ENCODE results near the gene CCDC157. TPM values are rescaled to one million over a fixed set of nuclear protein-coding genes. Genes with fewer than 3 reads are reported as not detected.

The CCDC157 gene
- polyA plus RNA-seq, 1 donor, result 3.1 TPM

- no peak for DNase-seq
- WGBS (ENCODE audit: insufficient coverage, low lambda C conversion rate), result no CpG with 5 or more reads among the region's 8 CpGs
- no peaks in the 10 kb centered on the region for H3K9me3 ChIP-seq (ENCODE audit: control insufficient read depth, low read depth, low read length)
- no peak overlapping the region for H3K4me3 ChIP-seq (ENCODE audit: low read length)
- H3K4me1 ChIP-seq (ENCODE audit: control insufficient read depth, insufficient read depth, low read length), result peaks cover 21% of the 10 kb centered on the region
- no peaks in the 10 kb centered on the region for H3K27me3 ChIP-seq (ENCODE audit: control insufficient read depth, insufficient read depth, low read length)
- H3K27ac ChIP-seq (ENCODE audit: low read length), result no peak overlapping the region
- peaks cover 11% of the 10 kb centered on the region for H3K36me3 ChIP-seq (ENCODE audit: control insufficient read depth, insufficient read depth, low read length)
Observed at GRCh38 chr22:30314915-30315314, 41.9 kb upstream of the CCDC157 start.

GRCh38 chr22:30315962-30316576 lies 40.7 kb upstream of the CCDC157 start:
- no peak overlapping the region for H3K27ac ChIP-seq (ENCODE audit: low read length)
- no peaks in the 10 kb centered on the region for H3K9me3 ChIP-seq (ENCODE audit: control insufficient read depth, low read depth, low read length)
- peaks cover 23% of the 10 kb centered on the region for H3K36me3 ChIP-seq (ENCODE audit: control insufficient read depth, insufficient read depth, low read length)
- no peak overlapping the region for H3K4me3 ChIP-seq (ENCODE audit: low read length)
- WGBS (ENCODE audit: insufficient coverage, low lambda C conversion rate), result no CpG with 5 or more reads among the region's 2 CpGs
- H3K4me1 ChIP-seq (ENCODE audit: control insufficient read depth, insufficient read depth, low read length), result peaks cover 17% of the 10 kb centered on the region
- no peak for DNase-seq
- H3K27me3 ChIP-seq (ENCODE audit: control insufficient read depth, insufficient read depth, low read length), result no peaks in the 10 kb centered on the region

DNA sequence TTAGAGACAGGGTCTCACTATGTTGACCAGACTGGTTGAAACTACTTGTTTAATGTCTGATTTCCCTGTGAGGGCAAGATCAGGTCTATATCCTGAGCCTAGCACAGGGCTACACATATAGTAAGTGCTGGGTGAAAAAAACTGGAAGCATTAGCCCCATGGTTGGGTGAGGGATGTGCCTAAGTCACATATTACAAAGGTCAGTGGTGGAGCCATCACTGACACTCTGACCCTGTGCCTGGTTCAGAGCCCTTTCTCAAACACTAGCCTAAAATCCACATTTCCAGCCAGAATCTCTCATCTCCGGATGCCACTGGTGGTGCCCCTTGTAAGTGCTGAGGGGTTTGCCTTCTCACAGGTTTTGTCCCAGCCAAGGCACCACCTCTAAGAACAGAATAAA lies 39.0 kb upstream of the CCDC157 start:
- peaks cover 24% of the 10 kb centered on the region for H3K36me3 ChIP-seq (ENCODE audit: control insufficient read depth, insufficient read depth, low read length)
- H3K4me3 ChIP-seq (ENCODE audit: low read length), result no peak overlapping the region
- no peak for DNase-seq
- peaks cover 16% of the 10 kb centered on the region for H3K4me1 ChIP-seq (ENCODE audit: control insufficient read depth, insufficient read depth, low read length)
- no peaks in the 10 kb centered on the region for H3K9me3 ChIP-seq (ENCODE audit: control insufficient read depth, low read depth, low read length)
- H3K27me3 ChIP-seq (ENCODE audit: control insufficient read depth, insufficient read depth, low read length), result no peaks in the 10 kb centered on the region
- no CpG with 5 or more reads among the region's 1 CpG for WGBS (ENCODE audit: insufficient coverage, low lambda C conversion rate)
- H3K27ac ChIP-seq (ENCODE audit: low read length), result no peak overlapping the region

GRCh38 chr22:30318799-30319419 lies 37.9 kb upstream of the CCDC157 start:
- H3K36me3 ChIP-seq (ENCODE audit: control insufficient read depth, insufficient read depth, low read length), result peaks cover 24% of the 10 kb centered on the region
- peaks cover 11% of the 10 kb centered on the region for H3K4me1 ChIP-seq (ENCODE audit: control insufficient read depth, insufficient read depth, low read length)
- no peak overlapping the region for H3K4me3 ChIP-seq (ENCODE audit: low read length)
- no peak for DNase-seq
- 96% methylated on average over 4 of the region's 7 CpGs for WGBS (ENCODE audit: insufficient coverage, low lambda C conversion rate)
- H3K9me3 ChIP-seq (ENCODE audit: control insufficient read depth, low read depth, low read length), result no peaks in the 10 kb centered on the region
- no peak overlapping the region for H3K27ac ChIP-seq (ENCODE audit: low read length)
- H3K27me3 ChIP-seq (ENCODE audit: control insufficient read depth, insufficient read depth, low read length), result no peaks in the 10 kb centered on the region

DNA sequence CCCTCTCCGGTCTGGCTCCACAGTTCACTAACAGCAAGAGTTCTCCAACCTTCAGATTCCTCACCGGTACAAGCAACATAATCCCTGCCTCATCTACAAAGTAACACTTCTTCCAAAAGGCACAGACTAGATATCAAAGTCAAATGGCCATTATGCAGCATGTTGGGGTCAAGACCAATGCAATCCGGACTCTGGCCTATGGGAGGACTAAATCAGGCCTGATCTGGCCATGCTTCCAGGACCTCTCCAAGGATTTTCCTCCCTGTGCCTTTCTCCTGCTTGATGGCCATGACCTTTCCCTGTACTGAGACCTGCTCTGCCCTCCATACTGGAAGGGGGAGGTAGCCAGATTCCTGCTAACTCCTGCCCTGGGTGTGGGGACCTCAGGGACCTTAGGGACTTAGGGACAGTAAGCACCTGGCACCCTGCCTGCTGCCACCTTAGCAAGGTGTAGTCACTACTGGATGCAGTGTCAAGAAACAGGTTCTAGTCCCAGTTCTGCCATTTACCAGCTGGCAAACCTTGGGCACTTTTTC lies 36.7 kb upstream of the CCDC157 start:
- no peaks in the 10 kb centered on the region for H3K9me3 ChIP-seq (ENCODE audit: control insufficient read depth, low read depth, low read length)
- no peak overlapping the region for H3K4me3 ChIP-seq (ENCODE audit: low read length)
- WGBS (ENCODE audit: insufficient coverage, low lambda C conversion rate), result 100% methylated on average over 1 of the region's 3 CpGs
- H3K36me3 ChIP-seq (ENCODE audit: control insufficient read depth, insufficient read depth, low read length), result peaks cover 24% of the 10 kb centered on the region
- H3K27ac ChIP-seq (ENCODE audit: low read length), result no peak overlapping the region
- no peak for DNase-seq
- peaks cover 11% of the 10 kb centered on the region for H3K4me1 ChIP-seq (ENCODE audit: control insufficient read depth, insufficient read depth, low read length)
- H3K27me3 ChIP-seq (ENCODE audit: control insufficient read depth, insufficient read depth, low read length), result no peaks in the 10 kb centered on the region

GRCh38 chr22:30321461-30321860 lies 35.3 kb upstream of the CCDC157 start:
- H3K27me3 ChIP-seq (ENCODE audit: control insufficient read depth, insufficient read depth, low read length), result no peaks in the 10 kb centered on the region
- H3K4me1 ChIP-seq (ENCODE audit: control insufficient read depth, insufficient read depth, low read length), result peaks cover 19% of the 10 kb centered on the region
- H3K27ac ChIP-seq (ENCODE audit: low read length), result no peak overlapping the region
- peaks cover 20% of the 10 kb centered on the region for H3K36me3 ChIP-seq (ENCODE audit: control insufficient read depth, insufficient read depth, low read length)
- WGBS (ENCODE audit: insufficient coverage, low lambda C conversion rate), result no CpG with 5 or more reads among the region's 2 CpGs
- H3K9me3 ChIP-seq (ENCODE audit: control insufficient read depth, low read depth, low read length), result no peaks in the 10 kb centered on the region
- no peak overlapping the region for H3K4me3 ChIP-seq (ENCODE audit: low read length)
- no peak for DNase-seq

DNA sequence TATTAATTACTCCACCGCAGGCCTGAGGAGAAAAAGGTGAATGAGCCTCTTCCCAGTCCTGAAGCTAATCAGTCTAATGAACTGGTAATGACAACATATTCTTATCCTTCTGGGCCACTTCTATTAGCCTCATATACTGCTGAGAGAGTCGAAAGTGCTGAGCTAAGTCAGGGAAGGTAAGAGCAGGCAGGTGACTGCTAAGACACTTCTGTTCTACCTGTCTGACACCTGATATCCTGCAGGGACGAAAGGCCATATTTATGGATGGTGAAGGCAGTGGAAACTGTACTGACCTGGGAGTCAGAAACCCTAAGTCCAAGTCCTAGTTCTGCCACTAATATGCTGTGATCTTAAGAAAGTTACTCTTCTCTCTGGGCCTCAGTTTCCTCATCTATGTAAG lies 33.6 kb upstream of the CCDC157 start:
- peaks cover 20% of the 10 kb centered on the region for H3K36me3 ChIP-seq (ENCODE audit: control insufficient read depth, insufficient read depth, low read length)
- peaks cover 31% of the 10 kb centered on the region for H3K4me1 ChIP-seq (ENCODE audit: control insufficient read depth, insufficient read depth, low read length)
- H3K4me3 ChIP-seq (ENCODE audit: low read length), result no peak overlapping the region
- DNase-seq, result peak in 1 of 2 donors; percentile 77
- WGBS (ENCODE audit: insufficient coverage, low lambda C conversion rate), result no CpG with 5 or more reads among the region's 3 CpGs
- H3K27me3 ChIP-seq (ENCODE audit: control insufficient read depth, insufficient read depth, low read length), result no peaks in the 10 kb centered on the region
- H3K27ac ChIP-seq (ENCODE audit: low read length), result peak overlapping the region; percentile 64
- H3K9me3 ChIP-seq (ENCODE audit: control insufficient read depth, low read depth, low read length), result no peaks in the 10 kb centered on the region

DNA sequence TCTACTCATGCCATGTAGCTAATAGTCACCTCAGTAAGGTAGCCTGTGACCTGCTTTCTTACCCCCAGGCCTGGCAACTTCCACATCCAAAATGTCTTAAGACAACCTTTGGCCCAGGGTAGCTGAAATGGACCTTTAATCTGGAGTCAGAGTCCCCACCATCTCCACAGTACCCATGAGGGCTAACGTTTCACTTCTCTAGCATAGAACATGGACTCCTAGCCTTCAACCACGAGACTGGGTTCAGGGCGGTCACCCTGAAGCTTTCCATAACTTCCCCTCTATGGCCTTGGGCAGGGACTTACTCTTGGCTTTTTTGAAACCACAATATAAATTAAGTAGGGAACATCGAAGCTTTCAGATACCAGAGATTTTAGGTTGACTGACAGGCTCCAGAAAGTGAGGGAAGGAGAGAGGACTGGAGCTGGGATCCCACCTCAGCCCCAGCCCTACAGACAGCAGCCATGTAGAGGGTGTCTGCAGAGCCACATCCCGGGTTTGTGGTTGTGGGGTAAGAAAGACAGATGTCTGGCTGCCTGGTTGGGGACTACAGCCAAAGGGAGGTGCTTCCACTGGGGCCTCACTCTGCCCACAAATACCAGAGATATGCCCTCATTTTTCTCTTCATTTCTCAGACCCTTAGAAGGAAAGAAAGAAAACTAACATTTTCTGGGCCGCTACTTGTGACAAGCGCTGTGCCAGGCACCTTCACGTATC lies 32.6 kb upstream of the CCDC157 start:
- no peaks in the 10 kb centered on the region for H3K27me3 ChIP-seq (ENCODE audit: control insufficient read depth, insufficient read depth, low read length)
- no CpG with 5 or more reads among the region's 8 CpGs for WGBS (ENCODE audit: insufficient coverage, low lambda C conversion rate)
- H3K4me3 ChIP-seq (ENCODE audit: low read length), result no peak overlapping the region
- H3K9me3 ChIP-seq (ENCODE audit: control insufficient read depth, low read depth, low read length), result no peaks in the 10 kb centered on the region
- peaks cover 33% of the 10 kb centered on the region for H3K4me1 ChIP-seq (ENCODE audit: control insufficient read depth, insufficient read depth, low read length)
- H3K27ac ChIP-seq (ENCODE audit: low read length), result peak overlapping the region; percentile 60
- peaks cover 20% of the 10 kb centered on the region for H3K36me3 ChIP-seq (ENCODE audit: control insufficient read depth, insufficient read depth, low read length)
- peak in 1 of 2 donors; percentile 61 for DNase-seq

DNA sequence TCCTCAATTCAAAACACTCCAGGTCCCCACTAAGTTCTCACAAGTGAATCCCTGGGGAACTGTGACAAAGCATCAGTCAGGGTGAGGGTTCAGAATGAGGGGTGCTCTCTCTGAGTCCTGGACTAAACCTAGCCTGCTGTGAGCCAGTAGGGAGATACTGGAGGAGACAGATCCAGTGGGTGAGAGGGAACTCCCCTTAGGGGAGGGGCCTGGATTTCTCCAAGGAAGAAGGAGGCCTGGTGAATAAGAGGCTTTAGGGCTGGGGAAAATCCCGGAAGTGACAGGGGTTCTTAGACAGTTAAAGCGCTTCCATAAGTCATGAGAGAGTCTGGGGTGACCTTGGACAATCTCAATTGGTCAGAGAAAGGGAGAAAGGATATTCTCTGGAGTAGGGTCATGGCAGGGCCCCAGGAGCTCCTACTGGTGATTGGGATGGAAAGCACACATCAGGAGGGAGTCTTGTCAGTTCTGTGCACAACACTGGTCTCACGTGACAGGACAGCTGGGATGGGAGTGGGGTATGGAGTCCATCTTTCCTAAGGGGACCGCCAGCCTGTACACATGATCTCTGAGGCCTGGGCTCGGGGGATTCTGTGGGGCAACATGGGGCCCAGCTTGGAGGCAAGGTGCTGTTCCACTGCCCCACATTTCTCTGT lies 31.6 kb upstream of the CCDC157 start:
- peak overlapping the region; percentile 70 for H3K4me3 ChIP-seq (ENCODE audit: low read length)
- H3K4me1 ChIP-seq (ENCODE audit: control insufficient read depth, insufficient read depth, low read length), result peaks cover 33% of the 10 kb centered on the region
- H3K27me3 ChIP-seq (ENCODE audit: control insufficient read depth, insufficient read depth, low read length), result no peaks in the 10 kb centered on the region
- no CpG with 5 or more reads among the region's 5 CpGs for WGBS (ENCODE audit: insufficient coverage, low lambda C conversion rate)
- DNase-seq, result peak; percentile 78 to 86
- H3K9me3 ChIP-seq (ENCODE audit: control insufficient read depth, low read depth, low read length), result no peaks in the 10 kb centered on the region
- peaks cover 14% of the 10 kb centered on the region for H3K36me3 ChIP-seq (ENCODE audit: control insufficient read depth, insufficient read depth, low read length)
- peak overlapping the region; percentile 60 for H3K27ac ChIP-seq (ENCODE audit: low read length)

DNA sequence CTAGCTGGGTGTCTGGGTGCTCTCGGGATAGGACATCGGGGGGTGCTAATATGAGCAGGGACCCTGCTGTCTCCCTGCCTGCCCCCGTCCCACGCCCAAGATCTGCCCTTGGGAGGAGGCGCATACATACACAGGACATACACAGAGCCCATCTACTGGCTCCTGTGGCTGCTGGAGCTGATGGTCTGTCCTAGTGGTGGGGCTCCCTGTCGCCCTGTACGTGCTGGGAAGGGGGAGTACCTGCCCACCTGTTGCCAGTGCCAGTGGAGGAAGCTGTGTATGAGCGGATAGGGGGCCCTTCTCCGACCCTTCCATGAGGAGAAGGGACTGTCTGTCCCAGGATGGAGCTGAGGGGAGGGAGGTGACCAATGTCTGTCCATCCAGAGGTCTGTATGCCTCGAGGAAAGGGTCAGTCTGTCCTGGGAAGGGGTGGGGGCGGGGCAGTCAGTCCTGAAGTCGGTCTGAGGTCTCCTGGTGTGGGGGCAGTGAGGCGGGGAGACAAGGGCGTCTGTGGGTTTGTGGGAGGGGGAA lies 31.0 kb upstream of the CCDC157 start:
- Histone ChIP-seq H3K4me3 (ENCODE audit: low read length) (peak overlapping the region; percentile 70), H3K36me3 (ENCODE audit: control insufficient read depth, insufficient read depth, low read length) (peaks cover 11% of the 10 kb centered on the region), H3K27me3 (ENCODE audit: control insufficient read depth, insufficient read depth, low read length) (no peaks in the 10 kb centered on the region), H3K27ac (ENCODE audit: low read length) (peak overlapping the region; percentile 60), H3K4me1 (ENCODE audit: control insufficient read depth, insufficient read depth, low read length) (peaks cover 33% of the 10 kb centered on the region), H3K9me3 (ENCODE audit: control insufficient read depth, low read depth, low read length) (no peaks in the 10 kb centered on the region)
- WGBS (ENCODE audit: insufficient coverage, low lambda C conversion rate), result no CpG with 5 or more reads among the region's 14 CpGs
- peak in 1 of 2 donors; percentile 17 for DNase-seq

All from large intestine (tissue), 3 donors.